Measurements from ENCODE around the gene OR4B1.

OR4B1 gene

GRCh38 chr11:48216510-48216909 is at the start of gene OR4B1:
TSS of gene OR4B1 (plus strand) at chr11:48216810. CDS start at chr11:48216810, 0 bp downstream.
- no peak within 1 kb of the TSS for H3K27ac ChIP-seq
- TF ChIP-seq EZH2 (IDR thresholded peaks at IDR 0.05) (no peak), FOXP2 (optimal IDR thresholded peaks at IDR 0.05; ENCODE audit: control extremely low read depth, extremely low read length, insufficient read depth) (no peak), POLR2AphosphoS5 (IDR thresholded peaks at IDR 0.05; ENCODE audit: borderline replicate concordance, low read depth, low read length) (no peak)
- H3K4me3 ChIP-seq: no peak within 1 kb of the TSS
- H3K9ac ChIP-seq (ENCODE audit: insufficient read length): no peak within 1 kb of the TSS
- no peaks in the 10 kb centered on the region for H3K36me3 ChIP-seq (ENCODE audit: insufficient read depth, low read length)
- no peaks in the 10 kb centered on the region for H3K9me3 ChIP-seq (ENCODE audit: low read depth, low read length)
- no peak for DNase-seq (ENCODE audit: low read depth, low spot score)

- no peak overlapping the region for H3K27ac ChIP-seq
- no peak for DNase-seq (ENCODE audit: low read depth, low spot score)
- no peaks in the 10 kb centered on the region for H3K36me3 ChIP-seq (ENCODE audit: insufficient read depth, low read length)
- no peaks in the 10 kb centered on the region for H3K9me3 ChIP-seq (ENCODE audit: low read depth, low read length)
- H3K4me3 ChIP-seq: no peak overlapping the region
- no peak overlapping the region for H3K9ac ChIP-seq (ENCODE audit: insufficient read length)
- no peak for TF ChIP-seq POLR2AphosphoS5 (IDR thresholded peaks at IDR 0.05; ENCODE audit: borderline replicate concordance, low read depth, low read length)
- TF ChIP-seq FOXP2 (optimal IDR thresholded peaks at IDR 0.05; ENCODE audit: control extremely low read depth, extremely low read length, insufficient read depth): no peak
- TF ChIP-seq EZH2 (IDR thresholded peaks at IDR 0.05): no peak
Measured at GRCh38 chr11:48167380-48167779, 49.2 kb upstream of the OR4B1 start.

GRCh38 chr11:48168815-48169214 is 47.8 kb upstream of the OR4B1 start:
- TF ChIP-seq EZH2 (IDR thresholded peaks at IDR 0.05) (no peak), POLR2AphosphoS5 (IDR thresholded peaks at IDR 0.05; ENCODE audit: borderline replicate concordance, low read depth, low read length) (no peak), FOXP2 (optimal IDR thresholded peaks at IDR 0.05; ENCODE audit: control extremely low read depth, extremely low read length, insufficient read depth) (no peak)
- DNase-seq (ENCODE audit: low read depth, low spot score): no peak
- H3K27ac ChIP-seq: no peak overlapping the region
- no peaks in the 10 kb centered on the region for H3K36me3 ChIP-seq (ENCODE audit: insufficient read depth, low read length)
- H3K9me3 ChIP-seq (ENCODE audit: low read depth, low read length): no peaks in the 10 kb centered on the region
- H3K4me3 ChIP-seq: no peak overlapping the region
- H3K9ac ChIP-seq (ENCODE audit: insufficient read length): no peak overlapping the region

- Histone ChIP-seq H3K27ac (no peak overlapping the region), H3K9ac (ENCODE audit: insufficient read length) (no peak overlapping the region)
Measured at GRCh38 chr11:48169259-48169658, 47.4 kb upstream of the OR4B1 start.

GRCh38 chr11:48169717-48170116 is 46.9 kb upstream of the OR4B1 start:
- no peak for DNase-seq (ENCODE audit: low read depth, low spot score)
- no peak overlapping the region for H3K4me3 ChIP-seq
- no peaks in the 10 kb centered on the region for H3K36me3 ChIP-seq (ENCODE audit: insufficient read depth, low read length)
- no peak overlapping the region for H3K9ac ChIP-seq (ENCODE audit: insufficient read length)
- no peak for TF ChIP-seq EZH2 (IDR thresholded peaks at IDR 0.05)
- TF ChIP-seq FOXP2 (optimal IDR thresholded peaks at IDR 0.05; ENCODE audit: control extremely low read depth, extremely low read length, insufficient read depth): no peak
- no peak for TF ChIP-seq POLR2AphosphoS5 (IDR thresholded peaks at IDR 0.05; ENCODE audit: borderline replicate concordance, low read depth, low read length)
- H3K27ac ChIP-seq: no peak overlapping the region
- no peaks in the 10 kb centered on the region for H3K9me3 ChIP-seq (ENCODE audit: low read depth, low read length)

More at GRCh38 chr11:48169259-48169658, 47.4 kb upstream of the OR4B1 start:
- no peak for DNase-seq (ENCODE audit: low read depth, low spot score)
- Histone ChIP-seq H3K9me3 (ENCODE audit: low read depth, low read length) (no peaks in the 10 kb centered on the region), H3K36me3 (ENCODE audit: insufficient read depth, low read length) (no peaks in the 10 kb centered on the region), H3K4me3 (no peak overlapping the region)
- no peak for TF ChIP-seq EZH2 (IDR thresholded peaks at IDR 0.05)
- no peak for TF ChIP-seq FOXP2 (optimal IDR thresholded peaks at IDR 0.05; ENCODE audit: control extremely low read depth, extremely low read length, insufficient read depth)
- TF ChIP-seq POLR2AphosphoS5 (IDR thresholded peaks at IDR 0.05; ENCODE audit: borderline replicate concordance, low read depth, low read length): no peak

GRCh38 chr11:48170241-48171233 is 46.1 kb upstream of the OR4B1 start:
- no peak for DNase-seq (ENCODE audit: low read depth, low spot score)
- peak overlapping the region; percentile 26; the same call in 1 of the 2 replicates for H3K27ac ChIP-seq
- TF ChIP-seq EZH2 (IDR thresholded peaks at IDR 0.05) (no peak), POLR2AphosphoS5 (IDR thresholded peaks at IDR 0.05; ENCODE audit: borderline replicate concordance, low read depth, low read length) (no peak), FOXP2 (optimal IDR thresholded peaks at IDR 0.05; ENCODE audit: control extremely low read depth, extremely low read length, insufficient read depth) (no peak)
- no peak overlapping the region for H3K9ac ChIP-seq (ENCODE audit: insufficient read length)
- H3K36me3 ChIP-seq (ENCODE audit: insufficient read depth, low read length): no peaks in the 10 kb centered on the region
- no peaks in the 10 kb centered on the region for H3K9me3 ChIP-seq (ENCODE audit: low read depth, low read length)
- H3K4me3 ChIP-seq: no peak overlapping the region

- H3K9me3 ChIP-seq (ENCODE audit: low read depth, low read length): no peaks in the 10 kb centered on the region
- DNase-seq (ENCODE audit: low read depth, low spot score): peak; percentile 20
- H3K27ac ChIP-seq: no peak overlapping the region
- H3K36me3 ChIP-seq (ENCODE audit: insufficient read depth, low read length): no peaks in the 10 kb centered on the region
- no peak overlapping the region for H3K9ac ChIP-seq (ENCODE audit: insufficient read length)
- no peak overlapping the region for H3K4me3 ChIP-seq
- TF ChIP-seq FOXP2 (optimal IDR thresholded peaks at IDR 0.05; ENCODE audit: control extremely low read depth, extremely low read length, insufficient read depth) (no peak), POLR2AphosphoS5 (IDR thresholded peaks at IDR 0.05; ENCODE audit: borderline replicate concordance, low read depth, low read length) (no peak), EZH2 (IDR thresholded peaks at IDR 0.05) (no peak)
Measured at GRCh38 chr11:48172818-48173609, 43.6 kb upstream of the OR4B1 start.

- H3K4me3 ChIP-seq: no peak overlapping the region
- TF ChIP-seq FOXP2 (optimal IDR thresholded peaks at IDR 0.05; ENCODE audit: control extremely low read depth, extremely low read length, insufficient read depth) (no peak), EZH2 (IDR thresholded peaks at IDR 0.05) (no peak), POLR2AphosphoS5 (IDR thresholded peaks at IDR 0.05; ENCODE audit: borderline replicate concordance, low read depth, low read length) (no peak)
- no peak overlapping the region for H3K27ac ChIP-seq
- no peaks in the 10 kb centered on the region for H3K9me3 ChIP-seq (ENCODE audit: low read depth, low read length)
- no peak overlapping the region for H3K9ac ChIP-seq (ENCODE audit: insufficient read length)
- no peaks in the 10 kb centered on the region for H3K36me3 ChIP-seq (ENCODE audit: insufficient read depth, low read length)
- DNase-seq (ENCODE audit: low read depth, low spot score): no peak
Measured at GRCh38 chr11:48177661-48178060, 38.9 kb upstream of the OR4B1 start.

Data from SK-N-MC (cell line).